ENCODE data around the gene RAB36.

DNA sequence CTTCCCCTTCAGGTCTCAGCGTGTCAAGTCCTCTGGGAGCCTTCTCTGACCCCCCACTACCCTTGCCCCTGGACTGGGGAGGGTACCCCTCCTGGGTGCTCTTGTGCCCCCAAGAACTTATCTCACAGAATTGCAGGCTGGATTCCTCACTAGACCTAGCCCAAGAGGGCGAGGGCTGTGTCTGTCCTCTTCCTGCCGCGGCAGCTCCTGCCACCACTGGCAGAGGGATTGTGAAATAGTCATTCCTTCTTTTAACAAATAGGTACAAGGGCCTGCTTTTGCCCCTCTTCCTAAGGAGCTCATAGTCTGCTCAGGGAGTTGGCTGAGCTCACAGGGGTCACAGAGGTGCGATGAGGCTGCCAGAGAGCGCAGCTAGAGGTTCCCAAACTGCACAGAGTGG lies 5.5 kb downstream of the RAB36 start:
- no peak for TF ChIP-seq EZH2 (IDR thresholded peaks at IDR 0.05; ENCODE audit: borderline replicate concordance, low read length)
- TF ChIP-seq, protein P1, sequence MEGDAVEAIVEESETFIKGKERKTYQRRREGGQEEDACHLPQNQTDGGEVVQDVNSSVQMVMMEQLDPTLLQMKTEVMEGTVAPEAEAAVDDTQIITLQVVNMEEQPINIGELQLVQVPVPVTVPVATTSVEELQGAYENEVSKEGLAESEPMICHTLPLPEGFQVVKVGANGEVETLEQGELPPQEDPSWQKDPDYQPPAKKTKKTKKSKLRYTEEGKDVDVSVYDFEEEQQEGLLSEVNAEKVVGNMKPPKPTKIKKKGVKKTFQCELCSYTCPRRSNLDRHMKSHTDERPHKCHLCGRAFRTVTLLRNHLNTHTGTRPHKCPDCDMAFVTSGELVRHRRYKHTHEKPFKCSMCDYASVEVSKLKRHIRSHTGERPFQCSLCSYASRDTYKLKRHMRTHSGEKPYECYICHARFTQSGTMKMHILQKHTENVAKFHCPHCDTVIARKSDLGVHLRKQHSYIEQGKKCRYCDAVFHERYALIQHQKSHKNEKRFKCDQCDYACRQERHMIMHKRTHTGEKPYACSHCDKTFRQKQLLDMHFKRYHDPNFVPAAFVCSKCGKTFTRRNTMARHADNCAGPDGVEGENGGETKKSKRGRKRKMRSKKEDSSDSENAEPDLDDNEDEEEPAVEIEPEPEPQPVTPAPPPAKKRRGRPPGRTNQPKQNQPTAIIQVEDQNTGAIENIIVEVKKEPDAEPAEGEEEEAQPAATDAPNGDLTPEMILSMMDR (conservative IDR thresholded peaks at IDR 0.05 in 1 of 2, IDR thresholded peaks at IDR 0.05 in 1 of 2; ENCODE audit: extremely low read depth in 1 of 2, insufficient read depth in 1 of 2, low read depth in 1 of 2, low read length in 2 of 2) = no peak
